Hematopoietic multipotent progenitor cell treated with erythropoietin and hydrocortisone succinate and interleukin-3 and kit ligand, for 8 days (in vitro differentiated cells): ENCODE measurements around the gene LIPC.

Source experiments
- DNase-seq: peaks from one replicate; pipeline ENCODE4 v3.0.0-alpha.2; 2015

Gene LIPC

DNA sequence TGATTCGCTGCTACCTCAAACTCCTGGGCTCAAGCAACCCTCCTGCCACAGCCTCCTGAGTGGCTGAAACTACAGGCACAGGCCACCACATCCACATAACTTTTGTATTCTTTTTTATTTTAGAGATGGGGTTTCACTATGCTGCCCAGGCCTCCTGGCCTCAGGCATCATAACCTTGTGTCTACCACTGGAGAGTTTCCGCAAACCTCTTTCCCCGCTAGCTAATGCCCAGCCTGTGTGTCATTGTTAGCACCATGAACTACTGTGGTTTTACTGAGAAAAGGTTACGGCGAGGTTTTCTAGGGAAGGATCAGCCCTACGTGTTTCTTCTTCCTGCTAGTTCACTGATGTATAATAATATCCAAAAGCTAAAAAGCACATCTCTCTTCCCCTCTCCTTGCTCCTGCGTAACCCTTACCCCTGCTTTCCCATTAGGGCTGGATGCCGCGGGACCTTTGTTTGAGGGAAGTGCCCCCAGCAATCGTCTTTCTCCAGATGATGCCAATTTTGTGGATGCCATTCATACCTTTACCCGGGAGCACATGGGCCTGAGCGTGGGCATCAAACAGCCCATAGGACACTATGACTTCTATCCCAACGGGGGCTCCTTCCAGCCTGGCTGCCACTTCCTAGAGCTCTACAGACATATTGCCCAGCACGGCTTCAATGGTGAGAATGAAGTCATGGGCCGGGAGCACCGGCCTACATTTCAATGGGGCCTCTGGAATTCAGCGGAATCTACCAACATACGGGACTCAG lies 113.7 kb downstream of the LIPC start:
- peak; percentile 37 for DNase-seq

DNA sequence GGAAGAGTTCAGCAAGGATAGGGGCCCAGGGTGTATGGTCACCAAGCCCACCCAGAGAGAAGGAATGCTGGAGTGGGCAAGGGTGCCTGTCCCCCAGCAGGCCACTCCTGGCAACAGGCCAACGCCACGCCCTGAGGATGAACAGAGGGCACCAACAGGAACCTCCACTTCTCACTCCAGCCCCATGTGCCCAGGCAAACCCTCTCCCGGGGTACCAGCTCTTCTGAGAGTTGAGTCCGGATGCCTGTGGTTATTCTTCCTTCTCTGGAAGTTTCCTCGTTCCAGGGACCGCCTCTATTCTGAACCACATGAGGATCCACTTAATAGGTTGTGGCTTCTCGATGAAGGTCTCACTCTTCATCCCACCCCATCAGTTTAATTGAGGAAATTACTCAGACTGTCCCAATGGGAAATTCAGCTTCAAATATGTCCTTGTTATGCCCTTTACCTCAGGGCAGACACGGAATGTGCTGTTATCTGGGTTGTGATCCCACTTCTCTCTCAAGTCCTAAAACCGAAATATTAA lies 114.3 kb downstream of the LIPC start:
- DNase-seq: no peak

DNA sequence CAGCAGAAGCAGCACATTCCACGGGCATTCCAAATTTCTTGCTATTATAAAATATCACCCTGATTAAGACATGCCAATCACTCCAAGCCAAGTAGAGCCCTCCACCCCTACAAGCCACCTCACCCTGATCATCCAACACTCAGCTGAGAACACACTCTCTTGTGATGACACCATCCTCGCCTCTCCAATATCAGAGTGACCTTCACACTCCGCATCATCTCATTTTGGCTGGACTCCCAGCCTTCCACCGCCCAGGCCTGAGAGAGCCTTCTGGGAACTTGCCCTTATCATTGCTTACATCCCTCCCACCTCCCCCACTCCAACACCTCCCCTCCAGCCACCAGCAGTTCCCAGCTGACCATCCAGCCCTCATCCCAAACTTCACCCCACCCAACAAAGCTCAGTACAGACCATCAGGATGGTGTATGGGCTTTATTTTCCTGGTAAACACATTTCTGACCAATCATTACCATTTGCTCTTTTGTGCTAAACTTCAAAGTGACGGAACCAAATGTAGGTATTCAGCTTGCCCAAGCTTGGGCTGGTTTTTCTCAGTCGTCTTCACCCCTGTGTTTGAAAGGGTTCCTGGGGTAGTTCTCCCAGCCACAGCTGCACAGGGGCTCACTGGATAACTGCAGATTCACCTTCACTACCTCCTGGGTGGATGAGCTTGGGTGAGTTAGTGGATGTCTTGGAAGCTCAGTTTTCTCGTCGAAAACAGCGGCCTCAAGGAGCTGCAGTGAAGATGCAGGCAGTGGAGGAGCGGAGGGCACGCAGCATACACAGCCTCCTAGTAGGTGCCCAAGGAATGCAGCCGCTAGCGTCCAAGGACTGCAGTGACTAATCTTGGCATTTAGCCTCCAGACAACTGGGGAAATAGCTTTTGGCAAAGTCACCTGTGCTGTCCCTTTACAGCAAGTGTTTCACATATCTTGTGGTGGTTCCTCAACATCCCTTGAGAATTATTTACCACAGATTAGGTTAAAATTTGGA lies 115.1 kb downstream of the LIPC start:
- peak; percentile 62 for DNase-seq

DNA sequence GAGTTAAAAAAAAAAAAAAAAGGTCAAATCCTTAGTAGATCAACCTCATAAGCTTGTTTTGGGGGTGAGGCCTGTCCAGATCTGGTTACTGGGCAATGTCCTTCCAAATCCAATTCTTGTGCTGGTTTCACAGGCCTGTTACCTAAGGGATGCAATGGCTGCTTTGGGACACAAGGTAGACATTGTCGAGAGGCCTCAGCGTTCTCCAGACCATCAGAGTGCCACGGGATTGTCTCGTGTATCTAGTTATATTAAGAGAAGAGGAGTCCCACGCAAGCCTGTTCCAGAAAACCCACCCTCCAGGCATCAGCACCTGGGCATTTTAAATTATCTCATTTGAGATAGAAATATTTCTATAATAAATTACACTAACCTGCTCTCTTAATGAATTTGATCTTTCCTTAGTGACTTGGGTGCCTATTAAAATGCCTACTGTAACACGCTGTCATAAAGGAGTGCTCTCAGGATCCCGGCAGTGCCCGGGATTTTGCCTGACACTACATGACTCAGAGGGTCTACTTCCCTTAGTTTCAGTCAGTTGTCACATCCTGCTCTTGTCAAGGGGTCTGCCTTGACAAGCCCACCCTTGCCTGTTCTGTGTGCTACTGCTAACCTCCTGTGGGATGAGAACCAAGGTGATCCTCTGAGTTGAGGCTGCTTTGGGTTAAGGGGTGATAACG lies 116.0 kb downstream of the LIPC start:
- DNase-seq: no peak

DNA sequence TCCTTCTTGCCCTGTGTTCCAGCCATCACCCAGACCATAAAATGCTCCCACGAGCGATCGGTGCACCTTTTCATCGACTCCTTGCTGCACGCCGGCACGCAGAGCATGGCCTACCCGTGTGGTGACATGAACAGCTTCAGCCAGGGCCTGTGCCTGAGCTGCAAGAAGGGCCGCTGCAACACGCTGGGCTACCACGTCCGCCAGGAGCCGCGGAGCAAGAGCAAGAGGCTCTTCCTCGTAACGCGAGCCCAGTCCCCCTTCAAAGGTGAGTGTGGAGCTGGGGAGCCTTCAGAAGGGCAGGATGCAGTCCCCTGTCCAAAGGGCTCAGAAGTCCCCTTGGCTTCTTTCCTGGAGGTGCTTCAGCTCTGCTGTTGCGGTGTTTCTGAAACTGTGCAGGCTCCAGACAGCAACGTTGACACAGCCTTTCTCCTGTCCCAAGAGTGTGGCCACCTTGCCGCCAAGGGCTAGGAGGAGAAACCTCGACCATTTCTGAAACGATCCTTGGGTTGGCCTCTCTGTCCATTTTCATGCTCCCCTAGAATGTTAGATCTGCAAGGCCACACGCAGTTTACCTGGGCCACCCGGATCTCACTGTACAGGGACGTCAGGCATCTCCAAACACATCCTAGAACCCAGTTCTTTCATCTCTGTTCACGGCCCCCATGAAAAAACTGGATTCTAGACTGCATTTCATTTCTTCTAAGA lies 116.7 kb downstream of the LIPC start:
- no peak for DNase-seq

DNA sequence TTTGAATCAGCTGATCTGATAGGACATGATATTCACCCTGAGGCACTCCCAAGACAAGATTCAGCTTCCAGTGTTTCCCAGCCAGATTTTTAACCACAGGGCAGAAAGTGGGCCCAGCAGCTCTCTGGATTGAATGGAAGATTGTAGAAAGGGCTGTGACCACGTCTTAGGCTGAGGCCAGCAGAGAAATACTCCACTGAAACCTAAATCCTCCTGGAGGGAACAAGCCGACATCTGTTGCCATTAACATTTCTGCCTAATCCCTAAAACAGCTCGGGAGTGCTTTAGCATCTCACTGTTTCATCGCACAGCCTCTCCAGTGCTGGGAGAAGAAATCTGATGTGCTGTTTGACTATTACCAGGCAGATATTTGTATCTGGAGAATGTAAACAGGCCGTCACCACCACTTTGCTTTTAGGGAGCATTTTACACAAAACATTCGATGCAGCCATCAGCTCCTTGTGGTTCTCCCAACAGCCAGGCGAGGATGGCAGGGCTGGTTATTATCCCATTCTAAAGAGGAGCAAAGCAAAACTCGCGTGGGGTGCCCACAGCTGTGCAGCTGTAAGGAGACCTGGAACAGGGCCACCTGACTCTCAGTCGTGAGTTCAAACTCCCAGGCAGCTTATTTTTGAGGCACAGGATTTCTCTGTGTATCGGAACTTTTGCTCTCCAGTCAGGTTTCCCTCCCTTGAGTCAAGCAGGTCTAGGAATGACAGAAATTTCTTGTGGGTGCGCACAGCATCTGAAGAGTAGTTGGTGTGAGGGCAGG lies 117.4 kb downstream of the LIPC start:
- DNase-seq: no peak

DNA sequence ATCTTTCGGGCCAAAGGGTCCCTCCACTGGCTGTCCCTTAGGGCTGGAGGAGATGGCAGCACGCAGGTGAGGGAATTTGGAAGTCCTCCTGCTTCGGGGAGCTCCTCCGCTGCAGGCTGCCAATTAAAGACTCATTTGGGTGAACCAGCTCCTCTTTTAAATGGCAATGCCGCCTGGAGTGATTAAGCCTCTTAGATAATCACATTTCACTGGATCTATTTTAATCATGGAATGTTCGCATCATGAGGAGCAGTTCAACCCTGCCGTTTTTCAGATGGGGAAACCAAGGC lies 117.9 kb downstream of the LIPC start:
- DNase-seq: no peak

DNA sequence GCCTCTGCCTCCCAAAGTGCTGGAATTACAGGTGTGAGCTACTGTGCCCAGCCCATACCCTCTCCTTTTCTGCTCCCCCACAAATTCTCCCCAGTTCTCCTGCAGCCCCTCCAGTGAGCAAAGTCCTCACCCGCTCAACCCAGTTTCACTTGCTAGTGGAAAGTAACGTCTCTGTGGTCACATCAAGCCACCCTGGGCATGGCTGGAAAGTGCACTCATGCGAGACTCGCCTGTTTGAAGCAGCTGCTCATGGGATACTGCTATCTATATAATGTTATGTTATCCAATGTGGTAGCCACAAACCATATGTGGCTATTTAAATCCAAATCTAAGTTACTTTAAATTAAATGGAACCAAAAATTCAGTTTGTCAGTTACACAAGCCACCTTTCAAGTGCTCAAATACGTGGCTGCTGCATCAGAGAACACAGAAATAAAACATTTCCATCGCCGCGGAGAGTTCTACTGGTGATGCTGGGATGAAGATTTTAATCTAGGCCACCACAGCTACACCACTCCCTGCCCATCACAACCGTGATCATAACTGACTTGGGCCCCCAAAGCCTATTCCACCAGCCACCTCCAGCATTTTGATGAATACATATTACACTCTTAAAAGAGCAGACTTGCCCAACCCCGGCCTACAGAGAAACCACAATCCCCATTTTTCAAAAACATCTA lies 119.4 kb downstream of the LIPC start:
- no peak for DNase-seq

DNA sequence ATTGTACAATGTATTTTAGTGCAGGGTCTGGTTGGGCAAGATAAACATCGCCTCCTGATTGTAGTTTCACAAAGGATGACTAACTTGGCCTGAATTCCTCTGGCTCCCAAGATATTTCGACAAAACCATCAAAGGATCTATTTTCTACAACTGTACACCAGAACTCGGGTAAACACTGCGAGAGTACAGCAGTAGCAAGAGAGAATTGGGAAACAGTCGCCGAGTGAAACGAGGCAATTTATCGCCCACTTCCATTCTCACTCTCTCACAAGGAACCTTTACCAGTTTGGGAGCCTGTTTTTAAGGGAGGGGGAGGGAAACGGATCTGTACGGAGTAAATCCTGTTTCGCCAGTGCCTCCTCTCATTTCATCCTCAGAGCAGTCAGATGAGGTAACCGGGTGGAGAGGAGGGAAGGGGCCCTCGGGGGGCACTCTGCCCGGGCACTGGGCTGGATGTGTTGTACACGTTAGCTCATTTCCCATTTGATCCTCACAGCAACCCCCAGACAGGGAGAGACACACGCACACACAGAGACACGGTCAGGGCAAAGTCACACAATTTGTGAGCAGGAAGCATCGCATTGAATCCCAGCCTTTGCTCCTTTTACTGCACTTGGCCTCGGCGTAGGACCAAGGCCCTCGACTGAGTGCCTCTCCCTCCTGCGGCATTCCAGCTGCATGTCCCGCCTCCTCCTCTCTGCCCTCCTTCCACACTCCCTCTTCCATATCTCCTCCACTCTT lies 120.1 kb downstream of the LIPC start:
- peak; percentile 54 for DNase-seq

DNA sequence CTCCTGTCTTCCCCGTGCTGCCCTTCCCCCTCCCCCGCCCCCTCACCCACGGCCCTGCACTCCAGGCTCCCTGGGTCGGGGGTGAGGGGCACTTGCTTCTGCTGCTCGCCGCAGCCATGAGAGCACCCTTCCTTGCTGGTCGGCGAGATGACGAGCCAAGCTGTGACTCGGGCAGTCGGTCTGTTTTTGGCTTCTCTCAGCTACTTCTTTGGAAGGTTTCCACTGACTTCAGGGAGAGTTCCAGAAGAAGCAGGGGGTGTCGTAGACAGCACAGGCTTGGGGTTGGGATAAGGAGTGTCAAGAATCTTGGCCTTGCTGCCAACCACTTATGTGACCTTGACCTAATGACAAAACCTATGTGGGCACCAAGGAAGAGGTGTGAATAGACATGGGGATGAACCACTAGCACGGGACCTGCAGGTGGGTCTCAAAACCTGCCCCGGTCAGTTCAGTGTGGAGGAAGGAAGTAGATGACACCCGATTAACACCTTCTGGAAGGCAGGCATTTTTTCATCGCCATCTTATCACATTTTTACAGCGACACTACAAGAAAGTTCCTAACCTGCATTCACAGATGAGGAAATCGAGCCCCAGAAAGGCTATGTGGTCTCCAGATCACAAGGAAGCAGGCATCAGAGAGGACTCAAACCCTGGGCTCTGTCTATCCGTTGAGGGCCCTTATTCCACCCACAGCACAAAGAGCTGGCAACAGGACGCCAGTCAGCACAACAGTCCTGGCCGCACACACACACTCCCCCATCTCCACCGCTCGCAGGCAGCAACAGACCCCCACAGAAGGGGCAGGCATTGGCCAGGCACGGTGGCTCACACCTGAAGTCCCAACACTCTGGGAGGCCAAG lies 120.9 kb downstream of the LIPC start:
- DNase-seq: no peak

DNA sequence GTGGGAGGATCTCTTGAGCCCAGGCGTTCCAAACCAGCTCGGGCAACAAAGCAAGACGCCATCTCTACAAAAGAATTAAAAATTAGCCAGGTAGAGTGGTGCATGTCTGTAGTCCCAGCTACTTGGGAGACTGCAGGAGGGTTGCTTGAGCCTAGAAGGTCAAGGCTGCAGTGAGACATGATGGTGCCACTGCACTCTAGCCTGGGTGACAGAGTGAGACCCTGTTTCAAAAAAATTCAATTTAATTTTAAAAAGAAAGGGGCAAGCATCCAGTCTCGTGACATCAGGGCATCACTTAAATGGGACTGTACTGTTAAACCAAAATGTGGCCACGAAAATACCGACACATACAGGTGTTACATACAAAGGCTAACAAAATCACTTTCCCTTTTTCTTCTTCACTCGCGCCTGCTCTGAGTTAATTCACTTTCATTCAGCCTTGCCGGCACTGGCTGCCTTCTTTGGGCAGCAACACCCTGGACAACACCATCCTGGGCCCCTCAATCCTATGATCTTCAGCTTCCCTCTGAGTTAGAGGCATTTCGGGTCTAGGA lies 121.7 kb downstream of the LIPC start:
- DNase-seq: no peak

DNA sequence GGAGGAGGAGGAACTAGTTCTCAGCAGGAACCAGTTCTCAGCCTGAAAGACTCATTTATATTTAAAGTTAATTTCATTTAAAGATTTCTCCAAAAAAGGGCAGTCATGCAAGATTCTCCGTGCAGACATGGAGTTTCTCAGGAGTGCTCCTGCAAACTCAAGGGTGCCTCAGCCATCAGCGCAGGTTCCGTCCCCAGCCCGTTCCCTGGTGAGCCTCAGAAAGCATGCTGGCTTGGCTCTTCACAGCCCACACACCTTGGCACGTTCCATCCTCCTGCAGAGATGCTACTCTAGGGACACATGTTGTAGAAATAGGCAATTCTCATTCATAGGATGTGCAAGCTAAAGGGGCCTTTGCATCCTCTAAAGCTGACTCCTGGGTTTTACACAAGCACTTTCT lies 123.0 kb downstream of the LIPC start:
- DNase-seq: no peak

DNA sequence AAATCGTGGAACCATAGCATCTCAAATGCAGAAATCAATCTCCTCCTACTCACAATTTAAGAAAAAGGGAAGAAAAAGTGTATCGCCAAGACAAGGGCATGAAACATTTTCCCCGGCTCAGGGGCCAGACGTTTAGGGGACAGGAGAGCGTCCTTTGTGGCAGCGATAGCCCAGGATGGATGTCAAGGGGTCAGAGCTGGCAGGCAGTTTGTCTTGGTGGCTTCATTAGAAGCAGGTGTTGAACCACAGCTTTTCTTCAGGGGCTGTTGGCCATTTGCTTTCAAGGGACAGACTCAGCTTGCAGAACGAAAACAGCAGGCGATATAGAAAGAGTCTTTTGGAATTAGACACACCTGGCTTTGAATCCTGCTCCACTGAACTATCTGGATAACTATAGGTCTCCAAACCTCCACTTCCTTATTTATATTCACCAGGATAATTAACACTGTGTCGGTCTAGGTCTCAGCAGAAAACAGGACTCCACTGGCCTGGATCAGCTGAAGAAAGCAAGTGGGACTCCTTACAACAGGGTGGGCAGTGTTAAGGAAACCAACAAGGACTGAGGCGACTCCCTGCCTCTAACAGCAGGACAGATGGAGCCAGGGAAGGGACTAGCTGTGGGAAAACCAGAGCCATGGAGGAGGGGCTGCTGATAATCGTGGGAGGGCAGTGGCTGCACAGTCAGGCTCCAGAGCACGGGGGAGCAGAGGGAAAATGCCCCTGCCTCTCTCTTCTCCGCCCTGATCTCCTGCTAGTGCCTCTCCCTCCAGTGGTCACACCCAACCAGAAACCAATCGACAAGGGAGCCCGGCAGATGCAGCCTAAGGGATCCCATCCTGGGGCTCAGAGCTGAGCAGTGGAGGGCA lies 123.6 kb downstream of the LIPC start:
- DNase-seq: no peak

DNA sequence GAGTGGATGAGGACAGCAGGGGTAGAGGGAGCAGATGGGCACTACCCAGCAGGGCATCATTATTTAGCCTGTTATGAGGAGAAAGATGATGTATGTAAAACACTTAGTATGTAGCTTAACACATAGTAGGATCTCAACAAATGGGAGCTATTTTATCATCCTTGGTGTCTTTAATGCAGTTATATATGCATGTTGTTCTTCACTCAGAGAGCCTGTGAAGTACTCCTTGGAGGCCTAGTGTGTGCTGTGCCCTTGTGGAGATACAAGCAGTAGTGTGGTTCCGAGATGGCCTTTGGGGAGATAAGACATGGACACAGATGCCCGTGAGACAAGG lies 124.2 kb downstream of the LIPC start:
- DNase-seq: no peak

DNA sequence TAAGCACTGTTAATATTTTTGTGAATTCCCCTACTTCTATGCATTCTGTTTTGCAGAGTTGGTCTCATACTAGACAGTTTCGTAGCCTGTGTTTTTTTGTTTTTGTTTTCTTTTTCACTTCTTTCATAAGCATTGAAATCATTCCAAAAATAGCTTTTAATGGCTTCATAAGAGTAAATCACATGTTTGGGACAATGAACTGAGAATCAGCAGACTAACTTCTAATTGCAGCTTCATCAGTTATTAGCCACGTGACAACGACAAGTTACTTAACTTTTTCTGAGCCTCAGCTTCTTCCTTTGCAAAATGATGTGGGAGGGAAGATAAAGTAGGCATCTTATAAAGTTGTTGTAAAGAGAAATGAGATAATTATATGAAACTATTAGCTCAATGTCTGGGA lies 124.8 kb downstream of the LIPC start:
- no peak for DNase-seq

DNA sequence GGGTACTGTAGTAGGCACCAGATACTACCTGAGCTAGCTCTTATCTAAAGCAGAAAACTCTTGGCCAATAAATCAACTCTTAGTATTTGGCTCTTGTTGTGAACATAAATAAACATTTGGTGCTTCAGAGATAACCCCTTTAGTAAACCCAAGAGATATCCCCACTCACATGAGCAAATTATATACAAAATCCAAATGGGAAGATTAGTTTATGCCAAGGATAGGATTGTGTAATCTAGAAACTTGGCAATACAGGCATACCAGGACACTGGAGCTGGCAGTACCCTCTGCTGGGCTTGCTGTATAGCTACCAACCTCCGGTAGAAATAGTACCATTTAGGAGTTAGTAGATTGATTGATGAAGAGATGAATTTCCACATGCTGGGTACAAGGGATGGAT lies 127.0 kb downstream of the LIPC start:
- no peak for DNase-seq

DNA sequence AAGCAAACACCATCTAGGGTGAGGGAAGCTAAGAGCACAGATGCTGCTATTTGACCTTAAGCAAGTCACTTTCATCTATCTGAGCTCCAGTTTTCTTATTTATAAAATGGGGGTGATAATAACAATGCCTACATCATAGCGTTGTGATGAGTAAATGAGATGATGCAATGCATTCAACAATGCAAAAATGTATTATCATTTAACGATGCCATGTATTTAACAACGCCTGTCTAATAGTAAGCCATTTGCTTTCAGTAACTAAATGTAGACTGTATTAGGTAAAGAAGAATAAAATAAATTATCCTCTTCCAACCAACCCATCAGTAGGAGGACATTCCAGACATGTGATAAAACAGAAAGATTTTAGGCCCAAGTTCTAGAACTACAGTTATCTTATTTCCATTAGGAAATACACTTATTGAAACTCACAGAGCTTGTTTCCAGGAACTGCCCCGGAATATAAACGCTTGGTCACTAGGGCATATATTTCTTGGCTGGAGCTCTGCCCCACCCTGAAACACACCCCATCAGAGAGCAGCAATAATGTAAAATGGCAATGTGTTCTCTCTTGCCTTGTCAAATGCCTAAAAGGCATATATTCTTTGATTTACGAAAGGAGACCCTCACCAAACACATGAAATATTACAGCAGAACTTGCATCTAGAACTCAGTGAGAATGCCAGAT lies 128.3 kb downstream of the LIPC start:
- no peak for DNase-seq

DNA sequence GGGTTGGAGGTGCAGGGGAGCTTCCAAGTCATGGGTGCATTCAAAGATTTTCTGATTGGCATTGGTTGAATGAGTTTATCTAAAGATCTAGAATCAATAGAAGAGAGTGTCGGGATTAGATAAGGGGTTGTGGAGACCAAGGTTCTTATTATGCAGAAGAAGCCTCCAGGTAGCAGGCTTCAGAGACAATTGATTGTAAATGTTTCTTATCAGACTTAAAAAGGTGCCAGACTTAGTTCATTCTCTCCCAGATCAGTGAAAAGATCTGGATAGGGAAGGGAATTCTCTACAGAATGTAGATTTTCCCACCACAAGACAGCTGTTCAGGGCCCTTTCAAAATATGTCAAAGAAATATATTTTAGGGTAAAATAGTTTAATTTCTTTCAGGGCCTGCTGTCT lies 129.5 kb downstream of the LIPC start:
- no peak for DNase-seq
